SHP77 (cell line): ENCODE measurements around the gene TUBGCP3.
"Not testable (repeated sequence)": the region's sequence is repeated elsewhere in the genome, so short reads cannot be mapped to it uniquely, and the experiment has no call there.

Source experiments
- DNase-seq, 2 experiments: peaks; one replicate each; lab custom pipeline; 2025; lab: John Stamatoyannopoulos, UW

The TUBGCP3 gene

GRCh38 chr13:112579310-112579843 lies 8.6 kb downstream of the TUBGCP3 start:
- no peak for DNase-seq

DNA sequence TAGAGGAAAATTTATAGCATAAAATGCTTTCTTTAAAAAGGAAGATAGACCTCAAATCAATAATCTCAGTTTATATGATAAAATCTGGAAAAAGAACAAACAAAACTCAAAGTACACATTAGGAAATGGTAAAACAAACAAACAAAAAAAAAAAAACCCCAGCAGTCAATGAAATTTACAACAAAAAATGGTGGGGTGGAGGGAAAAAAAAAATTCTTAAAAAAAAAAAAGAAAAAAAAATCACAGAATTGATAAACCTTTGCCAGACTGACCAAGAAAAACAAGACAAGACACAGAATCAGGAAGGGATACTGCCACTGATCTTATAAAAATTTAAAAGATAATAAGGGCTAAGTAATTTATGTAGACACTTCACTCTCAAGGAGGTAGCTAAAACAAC lies 11.2 kb downstream of the TUBGCP3 start:
- no peak for DNase-seq

DNA sequence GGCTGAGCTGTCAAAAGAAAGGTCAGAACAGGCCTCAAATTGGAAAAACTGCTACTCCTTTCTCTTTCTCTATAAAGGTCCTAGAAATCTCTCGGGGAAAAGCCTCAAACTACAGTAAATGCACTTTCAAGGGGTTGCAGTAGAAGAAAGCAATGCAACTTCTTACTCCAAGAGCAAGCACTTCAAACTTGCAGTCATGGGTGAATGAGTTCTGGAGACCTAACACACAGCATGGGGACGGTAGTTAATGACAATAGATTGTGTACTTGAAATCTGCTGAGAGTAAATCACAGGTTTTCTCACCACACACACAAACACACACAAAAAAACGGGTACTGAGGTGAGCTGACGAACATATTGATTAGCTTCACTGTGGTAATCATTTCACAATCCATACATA lies 11.8 kb downstream of the TUBGCP3 start:
- DNase-seq = no peak

- no peak for DNase-seq
These were observed 12.3 kb downstream of the TUBGCP3 start for GRCh38 chr13:112575675-112576074.

DNA sequence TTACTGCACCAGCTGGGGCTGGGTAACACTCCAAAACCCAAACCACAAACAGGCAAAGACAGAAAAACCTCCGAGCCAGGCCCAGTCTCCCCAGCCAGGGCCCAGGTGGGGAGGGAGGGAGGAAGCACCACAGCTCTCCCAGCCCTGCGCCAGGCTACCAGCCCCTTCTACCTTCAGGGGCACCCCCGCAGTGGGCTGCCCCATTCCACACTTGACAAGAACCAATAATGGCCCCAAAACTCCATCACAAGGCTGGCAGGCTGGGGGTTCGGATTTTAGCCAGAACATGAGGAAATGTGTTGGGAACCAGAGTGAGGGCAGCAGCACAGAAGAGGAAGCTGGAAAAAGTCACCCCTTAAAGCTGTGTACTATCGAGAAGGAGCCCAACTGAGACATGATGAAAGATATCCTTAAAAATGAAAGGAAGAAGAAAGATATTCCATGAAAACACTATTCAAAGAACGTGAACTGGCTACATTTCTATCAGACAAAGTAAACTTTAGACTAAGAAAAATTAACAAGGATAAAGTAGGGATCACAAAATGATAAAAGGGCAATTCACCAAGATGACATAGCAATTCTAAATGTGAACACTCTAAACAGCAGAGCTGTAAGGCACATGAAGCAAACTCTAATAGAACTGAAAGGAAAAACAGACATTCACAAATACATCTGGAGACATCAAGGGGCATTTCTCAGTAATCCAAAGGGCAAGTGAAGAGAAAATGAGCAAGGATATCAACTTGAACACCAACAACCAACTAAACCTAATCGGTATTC lies 12.9 kb downstream of the TUBGCP3 start:
- DNase-seq = no peak

DNA sequence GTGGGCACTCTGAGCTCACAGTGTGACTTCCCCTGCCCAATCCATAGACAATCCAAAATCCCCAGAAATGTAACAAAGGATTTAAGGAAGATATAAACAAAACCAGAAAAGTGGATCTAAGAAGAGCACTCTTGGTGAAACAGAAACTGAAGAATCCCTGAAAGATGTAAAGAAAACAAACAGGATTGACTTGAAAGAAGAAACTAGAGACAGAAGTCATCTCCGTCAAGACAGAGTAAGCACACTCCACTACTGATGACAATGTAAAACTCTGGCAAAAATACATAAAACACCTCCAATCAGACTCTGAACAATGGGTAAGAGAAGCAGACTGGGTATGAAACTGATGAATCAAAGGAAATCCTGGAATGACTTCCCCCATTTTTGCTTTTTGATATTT lies 13.5 kb downstream of the TUBGCP3 start:
- no peak for DNase-seq

GRCh38 chr13:112573710-112574109 lies 14.2 kb downstream of the TUBGCP3 start:
- no peak for DNase-seq

DNA sequence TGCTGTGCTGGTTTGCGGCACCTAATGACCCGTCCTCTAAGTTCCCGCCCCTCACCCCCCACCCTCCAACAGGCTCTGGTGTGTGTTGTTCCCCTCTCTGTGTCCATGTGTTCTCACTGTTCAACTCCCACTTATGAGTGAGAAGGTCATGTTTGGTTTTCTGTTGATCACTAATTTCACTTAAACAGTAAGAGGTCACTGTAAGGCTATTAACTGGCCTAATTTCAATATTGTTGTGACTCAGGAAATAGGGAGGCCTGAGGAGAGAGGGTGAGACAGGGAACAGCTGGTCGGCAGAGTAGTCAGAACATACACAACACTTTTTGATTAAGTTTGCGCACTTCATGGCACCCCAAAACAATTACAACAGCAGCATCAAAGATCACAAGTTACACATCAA lies 15.6 kb downstream of the TUBGCP3 start:
- no peak for DNase-seq

DNA sequence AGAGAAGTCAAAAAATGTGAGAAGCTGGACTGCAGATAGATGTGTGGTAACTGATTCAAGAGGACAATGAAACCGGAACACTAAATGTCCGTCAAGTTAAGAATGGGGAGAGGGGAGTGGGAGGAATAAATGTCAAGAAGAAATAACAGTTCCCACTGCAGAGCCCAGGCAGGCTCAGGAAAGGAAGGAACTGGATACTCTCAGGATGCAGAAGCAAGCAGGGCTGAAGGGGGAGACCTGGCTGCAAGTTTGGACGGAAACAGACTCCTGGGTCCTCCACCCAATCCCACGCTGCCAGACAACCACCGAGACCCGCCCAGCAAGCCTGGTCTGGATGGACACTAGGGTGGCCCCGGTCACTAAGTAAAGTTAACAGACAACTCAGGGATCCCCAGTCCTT lies 18.1 kb downstream of the TUBGCP3 start:
- DNase-seq = no peak

- no peak for DNase-seq
These were observed 20.6 kb downstream of the TUBGCP3 start for GRCh38 chr13:112567161-112567862.

- DNase-seq = no peak
These were observed 25.1 kb downstream of the TUBGCP3 start for GRCh38 chr13:112562786-112563383.

DNA sequence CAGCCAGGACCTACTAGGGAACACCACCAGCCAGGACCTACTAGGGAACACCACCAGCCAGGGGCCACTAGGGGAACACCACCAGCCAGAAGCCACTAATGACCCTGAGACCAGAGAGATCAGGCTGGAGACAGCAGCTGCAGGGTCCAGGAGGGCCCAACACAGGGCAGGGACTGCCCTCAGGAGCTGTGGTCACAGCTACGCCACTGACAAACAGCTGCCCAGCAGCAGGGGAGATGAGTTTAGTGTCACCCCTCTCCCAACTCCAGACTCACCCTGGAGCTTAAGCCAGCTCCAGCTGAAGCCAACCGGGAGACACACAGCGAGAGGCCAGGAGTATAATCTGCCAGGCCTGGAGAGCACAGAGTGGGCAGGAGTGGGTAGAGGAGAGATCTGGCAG lies 25.7 kb downstream of the TUBGCP3 start:
- no peak for DNase-seq

DNA sequence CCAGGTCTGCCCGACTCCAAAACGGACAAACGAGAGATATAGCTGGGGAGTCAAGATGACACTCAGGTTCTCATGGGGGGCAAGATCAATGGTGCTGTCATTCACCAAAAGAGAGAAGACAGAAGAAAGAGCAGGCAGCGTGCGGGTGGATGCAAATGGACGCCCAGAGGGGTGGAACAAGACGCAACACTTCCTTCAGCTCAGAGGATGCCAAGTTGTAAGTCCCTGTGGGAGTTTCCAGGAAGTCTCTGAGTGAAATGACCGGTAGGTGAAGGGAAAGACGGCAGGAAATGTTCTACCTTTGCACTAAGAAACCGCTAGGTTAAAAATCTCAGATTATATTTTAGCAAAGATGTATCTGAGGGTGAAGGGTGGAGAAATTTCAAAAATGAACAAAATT lies 26.5 kb downstream of the TUBGCP3 start:
- DNase-seq = no peak

GRCh38 chr13:112558696-112559418 lies 29.1 kb downstream of the TUBGCP3 start:
- no peak for DNase-seq

GRCh38 chr13:112556600-112556999 lies 31.4 kb downstream of the TUBGCP3 start:
- DNase-seq = no peak

DNA sequence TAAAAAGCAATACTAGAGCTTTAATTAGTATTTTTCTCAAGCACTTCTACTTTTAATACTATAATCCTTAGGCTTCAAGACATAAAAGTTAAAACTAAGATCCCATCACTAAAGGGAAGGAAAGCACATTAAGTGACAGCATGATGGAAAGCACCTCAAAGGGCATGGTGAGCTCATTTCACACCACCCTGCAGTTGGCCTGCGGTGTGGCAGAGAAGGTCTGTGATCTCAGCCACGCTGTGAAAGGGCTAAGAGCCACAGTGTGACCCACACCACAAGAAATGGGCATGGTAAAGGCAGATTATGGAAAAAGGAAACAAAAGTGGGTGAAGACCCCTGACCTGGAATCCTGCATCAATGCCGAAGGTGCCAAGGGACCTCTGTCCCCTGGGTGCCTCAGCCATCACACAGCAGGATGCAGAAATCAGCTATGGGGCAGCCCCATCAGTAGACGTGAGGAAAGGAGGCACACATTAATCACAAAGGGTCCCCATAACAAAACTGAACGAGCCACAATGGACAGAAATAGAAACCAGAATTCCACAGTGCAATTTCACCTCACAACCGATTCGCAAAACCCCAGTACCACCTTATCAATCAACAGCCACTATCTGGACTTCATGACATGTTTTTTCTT lies 33.6 kb downstream of the TUBGCP3 start:
- DNase-seq = no peak

GRCh38 chr13:112548975-112549374 lies 39.0 kb downstream of the TUBGCP3 start:
- not testable (repeated sequence) for DNase-seq

GRCh38 chr13:112545856-112546255 lies 42.1 kb downstream of the TUBGCP3 start:
- DNase-seq = no peak

DNA sequence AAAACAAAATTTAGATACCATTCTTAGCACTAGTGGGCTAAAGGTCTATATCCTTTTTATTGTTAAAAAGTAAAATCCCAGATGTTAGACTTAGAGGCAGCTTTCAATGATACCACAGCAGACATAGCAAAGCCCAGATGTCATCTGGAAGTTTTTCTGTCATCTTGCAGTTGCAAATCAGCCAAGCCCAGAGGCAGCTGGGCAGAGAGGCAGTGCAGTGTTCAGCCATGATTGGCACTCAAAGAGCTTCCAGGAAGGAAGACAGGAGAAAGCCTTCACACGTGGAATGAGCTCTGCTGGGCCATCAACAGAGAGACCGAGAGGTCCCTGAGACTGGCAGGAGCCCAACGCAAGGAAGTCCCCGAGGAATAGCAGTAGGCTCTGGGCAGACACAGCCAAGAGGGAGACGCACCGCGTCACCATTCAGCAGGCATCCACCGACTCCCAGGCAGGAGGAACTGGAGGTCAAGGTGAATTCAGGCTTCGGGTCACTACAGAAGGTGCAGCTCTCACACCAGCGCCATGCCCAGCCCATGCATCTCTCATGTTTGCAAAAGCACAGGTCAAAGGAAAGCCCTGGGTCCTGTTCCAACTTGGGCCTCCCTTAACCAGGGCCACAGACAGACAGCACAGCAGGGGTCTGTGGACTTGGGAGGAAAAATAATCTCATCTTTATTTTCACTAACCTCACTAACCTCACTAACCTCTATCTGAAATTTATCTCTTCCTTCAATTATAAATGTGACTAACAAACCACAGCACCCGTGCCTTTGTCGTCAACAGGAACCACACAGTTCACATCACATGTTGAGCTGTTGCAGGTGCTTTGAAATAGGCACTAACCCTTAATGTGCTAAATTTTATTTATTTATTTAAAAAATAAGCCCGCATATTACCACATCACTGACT lies 54.9 kb downstream of the TUBGCP3 start:
- DNase-seq = no peak

GRCh38 chr13:112531263-112531794 lies 56.6 kb downstream of the TUBGCP3 start:
- no peak for DNase-seq
